A673 (cell line): Measurements from ENCODE around the gene HS6ST2. TPM values are rescaled to one million over a fixed set of nuclear protein-coding genes. Genes with fewer than 3 reads are reported as not detected.
A peak's percentile ranks its signal among the peaks of the same experiment; 100 is the strongest.

ENCODE experiments used
- Bru-seq: library from RNA; stranded (reverse); fragments of 400-500 nt; gene quantifications from one replicate; lab custom pipeline; 2021; lab: Mats Ljungman, UMichigan
- BruChase-seq, 2 experiments: library from RNA; stranded (reverse); fragments of 400-500 nt; gene quantifications; one replicate each; lab custom pipeline; 2021; lab: Mats Ljungman, UMichigan
- BruUV-seq: library from RNA; stranded (reverse); fragments of 400-500 nt; replicated peaks from 2 replicates; lab custom pipeline; 2021; lab: Mats Ljungman, UMichigan
- CTCF ChIA-PET: fragments of 300-600 bp; sonication (Branson Sonifier 250); formaldehyde crosslinking; loops from one replicate; lab custom pipeline; 2022; ENCODE audit warnings: antibody characterized with exemption; lab: Charles Lee
- POLR2A ChIA-PET: fragments of 300-600 bp; sonication (Branson Sonifier 250); formaldehyde crosslinking; loops from one replicate; lab custom pipeline; 2022; ENCODE audit warnings: antibody characterized with exemption; ENCODE audit not compliant: low non-redundant PET; lab: Charles Lee
- DNase-seq: peaks from one replicate; pipeline ENCODE4 v3.0.0-alpha.2; 2015; ENCODE audit warnings: low spot score
- H3K27ac ChIP-seq: fragments of 200-600 bp; sonication (generic); 2 replicates; pipeline ENCODE4 v1.5.1; 2016; ENCODE audit warnings: mixed run types, low read depth, mild to moderate bottlenecking, mixed read lengths, antibody characterized with exemption, low read length; ENCODE audit not compliant: poor library complexity, severe bottlenecking
- H3K27me3 ChIP-seq: fragments of 200-600 bp; sonication (generic); replicated peaks from 2 replicates; pipeline ENCODE4 v1.6.1; 2017; ENCODE audit warnings: mixed run types, low read depth, mild to moderate bottlenecking, mixed read lengths, antibody characterized with exemption, low read length; ENCODE audit not compliant: insufficient read depth, poor library complexity
- H3K36me3 ChIP-seq: fragments of 200-600 bp; sonication (generic); 2 replicates; pipeline ENCODE4 v1.6.1; 2016; ENCODE audit warnings: mixed run types, mild to moderate bottlenecking, mixed read lengths, antibody characterized with exemption, low read length; ENCODE audit not compliant: insufficient read depth, poor library complexity, severe bottlenecking
- H3K4me1 ChIP-seq: fragments of 200-600 bp; sonication (generic); 2 replicates; pipeline ENCODE4 v1.6.1; 2017; ENCODE audit warnings: mixed run types, mild to moderate bottlenecking, mixed read lengths, antibody characterized with exemption, low read length; ENCODE audit not compliant: insufficient read depth, poor library complexity, severe bottlenecking
- H3K4me3 ChIP-seq: fragments of 200-600 bp; sonication (generic); 2 replicates; pipeline ENCODE4 v1.5.1; 2016; ENCODE audit warnings: low read depth, mixed run types, mild to moderate bottlenecking, mixed read lengths, low read length; ENCODE audit not compliant: poor library complexity, severe bottlenecking
- H3K9me3 ChIP-seq: fragments of 200-600 bp; sonication (generic); 2 replicates; pipeline ENCODE4 v1.6.1; 2016; ENCODE audit warnings: mixed run types, low read depth, mild to moderate bottlenecking, mixed read lengths, antibody characterized with exemption, low read length; ENCODE audit not compliant: poor library complexity, severe bottlenecking
- CTCF ChIP-seq: fragments of 300-800, 200-600 bp; sonication (generic); conservative IDR thresholded peaks from 2 replicates; pipeline ENCODE4 v1.5.1; 2017; ENCODE audit warnings: low read depth, mild to moderate bottlenecking, antibody characterized with exemption, low read length, moderate library complexity, mixed read lengths
- EZH2 ChIP-seq: fragments of 200-600 bp; sonication (generic); IDR thresholded peaks from 2 replicates; pipeline ENCODE4 v1.6.1; 2017; ENCODE audit warnings: borderline replicate concordance, low read depth, mild to moderate bottlenecking, mixed read lengths, antibody characterized with exemption, low read length; ENCODE audit not compliant: poor library complexity, severe bottlenecking
- intact Hi-C: fragments of 100-400 bp; cut with micrococcal nuclease; formaldehyde crosslinking; loops from one replicate; pipeline ENCODE4 v1.10.0; 2022; ENCODE audit not compliant: unreplicated experiment
- long read RNA-seq: library from polyadenylated mRNA; stranded (forward); transcript quantifications from one replicate; pipeline ENCODE4 v2.0.0, GENCODE V29; 2022
- total RNA-seq: library from RNA; stranded (reverse); gene quantifications from 2 replicates; pipeline ENCODE4 v1.2.3, GENCODE V29; 2021

The HS6ST2 gene
- total RNA-seq (5.4 and 6.9 TPM in 2 replicates), Bru-seq, nascent RNA (percentile 48 among the genes with signal in this experiment), BruChase-seq, experiment 1, labeled RNA remaining after a 2-hour chase (percentile 52 among the genes with signal in this experiment), BruChase-seq, experiment 2, labeled RNA remaining after a 6-hour chase (percentile 53 among the genes with signal in this experiment)
- long read RNA-seq, partial matches to known transcripts, result 1 of 1 reads
- long read RNA-seq, other reads (novel, unspliced or antisense), result 0 of 1 reads

- ChIA-PET POLR2A (interaction anchor here (0.6 kb wide), 1 partner anchor 181 kb away, joined by 3 read pairs; no protein-coding TSS in a partner anchor), CTCF (no interaction called here)
- intact Hi-C loops, result no loop called here
- TF ChIP-seq CTCF (0 out of 2 replicates have a peak, but pooled peaks have one; percentile 12), EZH2 (peak; percentile 75)
- Histone ChIP-seq H3K27ac (no peak within 1 kb of the TSS), H3K4me1 (peaks cover 3% of the 10 kb centered on the region), H3K27me3 (peaks cover 41% of the 10 kb centered on the region), H3K9me3 (no peaks in the 10 kb centered on the region), H3K4me3 (peak within 1 kb of the TSS; percentile 48), H3K36me3 (no peaks in the 10 kb centered on the region)
- peak; percentile 34 for DNase-seq
- no TSS peak for BruUV-seq
Measured at GRCh38 chrX:132958091-132958703, at the start of gene HS6ST2. HS6ST2 (minus strand) TSS chrX:132958629.

GRCh38 chrX:133007458-133007857 lies 49.0 kb upstream of the HS6ST2 start:
- Histone ChIP-seq H3K27me3 (no peaks in the 10 kb centered on the region), H3K4me3 (no peak overlapping the region), H3K27ac (no peak overlapping the region), H3K4me1 (no peaks in the 10 kb centered on the region), H3K36me3 (no peaks in the 10 kb centered on the region), H3K9me3 (no peaks in the 10 kb centered on the region)
- POLR2A ChIA-PET, result no interaction called here
- CTCF ChIA-PET, result no interaction called here
- no TSS peak for BruUV-seq
- no peak for DNase-seq
- TF ChIP-seq CTCF, result no peak
- intact Hi-C loops, result loop anchor here (5.0 to 10.0 kb wide), 2 partner anchors 210 to 667 kb away; partner anchors contain the start of gene TFDP3

GRCh38 chrX:133005616-133006015 lies 47.2 kb upstream of the HS6ST2 start:
- intact Hi-C loops, result loop anchor here (1.0 to 10.0 kb wide), 3 partner anchors 167 to 669 kb away; partner anchors contain the start of gene TFDP3
- ChIA-PET POLR2A (no interaction called here), CTCF (interaction anchor here (1.0 to 2.1 kb wide), 3 partner anchors 208 to 665 kb away, joined by 3 to 12 read pairs (median 4); no protein-coding TSS in a partner anchor)
- no peak for DNase-seq
- Histone ChIP-seq H3K36me3 (no peaks in the 10 kb centered on the region), H3K9me3 (no peaks in the 10 kb centered on the region), H3K4me1 (no peaks in the 10 kb centered on the region), H3K27me3 (no peaks in the 10 kb centered on the region), H3K4me3 (no peak overlapping the region), H3K27ac (no peak overlapping the region)
- no peak for TF ChIP-seq CTCF
- TF ChIP-seq EZH2, result no peak
- BruUV-seq, result no TSS peak
